Testis (tissue), 3 donors: ENCODE results near the gene KIAA1755. TPM values are rescaled to one million over a fixed set of nuclear protein-coding genes. Genes with fewer than 3 reads are reported as not detected.

ENCODE experiments used
- DNase-seq: peaks from one replicate; pipeline ENCODE4 v3.0.0-alpha.2; 2019
- H3K27ac ChIP-seq, 2 donors: fragments of 200-600 bp; sonication (generic); one replicate each; pipeline ENCODE4 v1.5.1; 2019
- H3K27me3 ChIP-seq: fragments of 200-600 bp; sonication (generic); one replicate; pipeline ENCODE4 v1.5.1; 2019
- H3K36me3 ChIP-seq: fragments of 200-600 bp; sonication (generic); one replicate; pipeline ENCODE4 v1.5.1; 2017; ENCODE audit warnings: low read depth; ENCODE audit errors: missing control alignments
- H3K4me1 ChIP-seq: fragments of 200-600 bp; sonication (generic); one replicate; pipeline ENCODE4 v1.5.1; 2019
- H3K4me3 ChIP-seq, 2 donors: fragments of 200-600 bp; sonication (generic); one replicate each; pipeline ENCODE4 v1.5.1; 2017 to 2019
- H3K9me3 ChIP-seq: fragments of 200-600 bp; sonication (generic); one replicate; pipeline ENCODE4 v1.5.1; 2017
- POLR2A ChIP-seq: fragments of 450-650 bp; IDR thresholded peaks from one replicate; pipeline ENCODE4 v1.6.1; 2017; ENCODE audit warnings: antibody characterized with exemption, mild to moderate bottlenecking, moderate library complexity
- WGBS, 2 donors: methylation state at CpG; one replicate each; pipeline ENCODE4 v1.1.5; 2018; 5-methylcytosine and 5-hydroxymethylcytosine counted together
- intact Hi-C: fragments of 100-400 bp; cut with DNase I; formaldehyde crosslinking; loops from one replicate; pipeline ENCODE4 v1.15.1; 2023; ENCODE audit warnings: low total_unique reads
- polyA plus RNA-seq: library from polyadenylated mRNA; stranded (reverse); fragments of 350-450 nt; fragmentation: Illumina TruSeq; extraction: RNeasy Lipid Tissue Mini Kit (QIAGEN cat#74804); gene quantifications from one replicate; pipeline ENCODE4 v1.2.3, GENCODE V29; 2014; ENCODE audit warnings: low read depth, low replicate concordance; ENCODE audit not compliant: insufficient read depth
- total RNA-seq, 2 donors: library from RNA; depleted of rRNA; stranded (reverse); fragments of >200 nt; gene quantifications; one replicate each; pipeline ENCODE4 v1.2.3, GENCODE V29; 2016
- TF ChIP-seq, protein P1 (sequence below), 3 experiments: fragments of 450-650 bp in 2 of 3; fragments of 200-600 bp in 1 of 3; sonication (generic) in 1 of 3; IDR thresholded peaks; one replicate each; pipeline ENCODE4 v1.5.1; 2016 to 2019; ENCODE audit warnings: antibody characterized with exemption in 3 of 3, mild to moderate bottlenecking in 2 of 3, moderate library complexity in 1 of 3

Gene KIAA1755
- total and polyA plus RNA-seq, 3 donors from 2014 or later = 5.2 to 9.6 (median 7.6) TPM

- Histone ChIP-seq H3K27me3 (no peaks in the 10 kb centered on the region), H3K36me3 (no peaks in the 10 kb centered on the region), H3K4me1 (no peaks in the 10 kb centered on the region), H3K4me3 (no peak overlapping the region), H3K9me3 (no peaks in the 10 kb centered on the region), H3K27ac (no peak overlapping the region)
- DNase-seq = no peak
- 76% methylated on average over 6 of the region's 6 CpGs; no CpG with 5 or more reads in 1 of the 2 donors for WGBS, 2 donors
- no peak for TF ChIP-seq POLR2A
- TF ChIP-seq, protein P1, sequence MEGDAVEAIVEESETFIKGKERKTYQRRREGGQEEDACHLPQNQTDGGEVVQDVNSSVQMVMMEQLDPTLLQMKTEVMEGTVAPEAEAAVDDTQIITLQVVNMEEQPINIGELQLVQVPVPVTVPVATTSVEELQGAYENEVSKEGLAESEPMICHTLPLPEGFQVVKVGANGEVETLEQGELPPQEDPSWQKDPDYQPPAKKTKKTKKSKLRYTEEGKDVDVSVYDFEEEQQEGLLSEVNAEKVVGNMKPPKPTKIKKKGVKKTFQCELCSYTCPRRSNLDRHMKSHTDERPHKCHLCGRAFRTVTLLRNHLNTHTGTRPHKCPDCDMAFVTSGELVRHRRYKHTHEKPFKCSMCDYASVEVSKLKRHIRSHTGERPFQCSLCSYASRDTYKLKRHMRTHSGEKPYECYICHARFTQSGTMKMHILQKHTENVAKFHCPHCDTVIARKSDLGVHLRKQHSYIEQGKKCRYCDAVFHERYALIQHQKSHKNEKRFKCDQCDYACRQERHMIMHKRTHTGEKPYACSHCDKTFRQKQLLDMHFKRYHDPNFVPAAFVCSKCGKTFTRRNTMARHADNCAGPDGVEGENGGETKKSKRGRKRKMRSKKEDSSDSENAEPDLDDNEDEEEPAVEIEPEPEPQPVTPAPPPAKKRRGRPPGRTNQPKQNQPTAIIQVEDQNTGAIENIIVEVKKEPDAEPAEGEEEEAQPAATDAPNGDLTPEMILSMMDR (IDR thresholded peaks at IDR 0.05) = no peak
- intact Hi-C loops = no loop called here
Measured at GRCh38 chr20:38201356-38201755, 59.2 kb downstream of the KIAA1755 start.

- Histone ChIP-seq H3K27me3 (no peaks in the 10 kb centered on the region), H3K36me3 (no peaks in the 10 kb centered on the region), H3K4me1 (no peaks in the 10 kb centered on the region), H3K9me3 (no peaks in the 10 kb centered on the region), H3K27ac (no peak overlapping the region), H3K4me3 (no peak overlapping the region)
- TF ChIP-seq POLR2A = no peak
- TF ChIP-seq, protein P1 (IDR thresholded peaks at IDR 0.05) = no peak
- 93% methylated on average over 3 of the region's 3 CpGs; no CpG with 5 or more reads in 1 of the 2 donors for WGBS, 2 donors
- intact Hi-C loops = no loop called here
- no peak for DNase-seq
Measured at GRCh38 chr20:38200646-38201045, 59.9 kb downstream of the KIAA1755 start.

GRCh38 chr20:38199501-38200390 is 60.8 kb downstream of the KIAA1755 start:
- H3K4me3 ChIP-seq = no peak overlapping the region
- H3K9me3 ChIP-seq = no peaks in the 10 kb centered on the region
- DNase-seq = no peak
- WGBS, 2 donors = 73 to 77% methylated on average over 13 to 14 of the region's 14 CpGs
- no peak overlapping the region for H3K27ac ChIP-seq
- no peaks in the 10 kb centered on the region for H3K27me3 ChIP-seq
- H3K36me3 ChIP-seq = no peaks in the 10 kb centered on the region
- TF ChIP-seq, protein P1 (IDR thresholded peaks at IDR 0.05) = no peak
- TF ChIP-seq POLR2A = no peak
- intact Hi-C loops = no loop called here
- H3K4me1 ChIP-seq = no peaks in the 10 kb centered on the region

DNA sequence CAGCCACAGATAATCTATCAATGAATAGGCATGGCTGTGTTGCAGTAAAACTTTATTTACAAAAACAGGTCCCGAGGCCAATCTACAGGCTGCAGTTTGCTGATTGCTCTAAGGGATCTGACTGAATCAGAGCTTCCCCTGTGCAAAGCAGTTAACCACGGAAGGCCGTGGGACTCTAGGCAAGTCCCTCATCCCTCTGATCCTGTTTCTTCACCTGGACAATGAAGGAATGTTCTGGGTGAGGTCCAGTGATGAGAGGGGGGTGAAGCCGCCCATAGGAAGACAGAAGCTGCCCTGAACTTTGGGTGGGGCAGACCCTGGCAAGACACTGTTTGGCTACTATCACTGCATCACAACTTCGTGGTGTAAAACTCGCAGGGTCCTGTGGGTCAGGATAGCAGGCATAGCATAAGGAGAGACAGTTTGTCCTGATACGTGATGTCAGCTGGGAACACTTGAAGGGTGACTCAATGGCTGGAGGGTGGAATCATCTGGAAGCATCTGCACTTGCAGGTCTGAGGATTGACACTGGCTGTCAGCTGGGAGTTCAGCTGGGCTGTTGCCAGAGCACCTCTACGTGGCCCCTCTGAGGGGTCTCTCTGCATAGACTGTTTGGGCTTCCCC is 62.2 kb downstream of the KIAA1755 start:
- TF ChIP-seq, protein P1 (IDR thresholded peaks at IDR 0.05) = no peak
- TF ChIP-seq POLR2A = no peak
- no peaks in the 10 kb centered on the region for H3K36me3 ChIP-seq
- no peaks in the 10 kb centered on the region for H3K4me1 ChIP-seq
- no peaks in the 10 kb centered on the region for H3K27me3 ChIP-seq
- H3K27ac ChIP-seq = no peak overlapping the region
- H3K9me3 ChIP-seq = no peaks in the 10 kb centered on the region
- intact Hi-C loops = no loop called here
- H3K4me3 ChIP-seq = no peak overlapping the region
- 84 to 88% methylated on average over 8 of the region's 8 CpGs for WGBS, 2 donors
- no peak for DNase-seq
